Esophagus squamous epithelium (tissue), 4 donors: ENCODE results near the gene CFAP74.

Experiments
- POLR2A ChIP-seq, 4 donors: fragments of 450-650 bp; IDR thresholded peaks; one replicate each; pipeline ENCODE4 v1.6.1; 2017; ENCODE audit warnings: antibody characterized with exemption in 4 of 4, mild to moderate bottlenecking in 4 of 4, moderate library complexity in 3 of 4
- TF ChIP-seq, protein P1 (sequence below), 6 experiments: fragments of 450-650 bp in 4 of 6; fragments of 200-600 bp in 2 of 6; sonication (generic) in 2 of 6; IDR thresholded peaks; one replicate each; pipeline ENCODE4 v1.5.1; 2016 to 2019; ENCODE audit warnings: antibody characterized with exemption in 6 of 6, mild to moderate bottlenecking in 4 of 6, moderate library complexity in 4 of 6

DNA sequence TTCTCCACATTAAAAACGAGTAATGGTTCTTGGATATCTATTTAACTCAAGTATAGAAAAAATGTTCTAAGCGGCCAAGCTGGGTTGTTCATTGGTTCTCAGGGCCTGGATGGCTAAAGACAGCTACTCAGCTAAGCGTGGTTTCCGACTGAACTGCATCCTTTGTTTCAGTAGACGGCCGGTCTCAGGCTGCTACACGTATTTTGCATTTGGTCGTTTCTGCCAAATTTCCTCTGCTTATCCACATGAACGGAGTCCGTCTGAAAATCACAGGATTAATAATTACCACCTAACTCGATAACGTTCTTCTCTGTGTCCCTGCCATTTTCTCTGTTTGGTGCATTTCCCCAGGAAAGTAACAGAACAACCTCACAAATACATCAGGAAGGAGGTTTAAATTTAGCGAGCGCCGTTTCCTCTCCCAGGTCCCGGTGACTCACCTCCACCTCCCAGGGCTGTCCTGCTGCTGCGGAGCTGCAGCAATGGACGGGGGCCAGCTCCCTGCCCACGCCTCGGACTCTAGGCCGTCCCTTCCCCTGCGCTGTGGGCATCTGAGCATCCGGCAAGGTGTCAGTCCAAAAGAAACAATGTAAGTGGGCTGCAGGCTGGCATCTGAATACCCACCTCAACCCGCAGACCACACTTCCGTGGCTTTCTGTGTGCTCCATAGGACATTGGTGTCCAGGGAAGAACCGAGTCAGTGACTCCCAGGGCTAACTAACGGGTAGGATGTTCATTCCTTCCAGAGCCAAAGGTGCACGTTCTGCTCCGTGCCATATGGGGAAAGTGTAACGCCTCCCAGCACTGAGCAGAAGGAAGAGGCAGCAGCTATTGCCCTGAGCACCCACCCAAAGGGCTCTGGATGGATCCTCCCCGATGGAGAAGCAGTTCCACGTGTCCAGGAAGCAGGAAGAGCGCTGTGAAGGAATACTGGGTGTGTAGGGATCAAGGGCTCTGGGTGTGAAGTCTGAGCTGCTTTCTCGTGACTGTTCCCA, 11.5 kb upstream of the CFAP74 start:
- TF ChIP-seq POLR2A (IDR thresholded peaks at IDR 0.05): no peak
- TF ChIP-seq, protein P1, sequence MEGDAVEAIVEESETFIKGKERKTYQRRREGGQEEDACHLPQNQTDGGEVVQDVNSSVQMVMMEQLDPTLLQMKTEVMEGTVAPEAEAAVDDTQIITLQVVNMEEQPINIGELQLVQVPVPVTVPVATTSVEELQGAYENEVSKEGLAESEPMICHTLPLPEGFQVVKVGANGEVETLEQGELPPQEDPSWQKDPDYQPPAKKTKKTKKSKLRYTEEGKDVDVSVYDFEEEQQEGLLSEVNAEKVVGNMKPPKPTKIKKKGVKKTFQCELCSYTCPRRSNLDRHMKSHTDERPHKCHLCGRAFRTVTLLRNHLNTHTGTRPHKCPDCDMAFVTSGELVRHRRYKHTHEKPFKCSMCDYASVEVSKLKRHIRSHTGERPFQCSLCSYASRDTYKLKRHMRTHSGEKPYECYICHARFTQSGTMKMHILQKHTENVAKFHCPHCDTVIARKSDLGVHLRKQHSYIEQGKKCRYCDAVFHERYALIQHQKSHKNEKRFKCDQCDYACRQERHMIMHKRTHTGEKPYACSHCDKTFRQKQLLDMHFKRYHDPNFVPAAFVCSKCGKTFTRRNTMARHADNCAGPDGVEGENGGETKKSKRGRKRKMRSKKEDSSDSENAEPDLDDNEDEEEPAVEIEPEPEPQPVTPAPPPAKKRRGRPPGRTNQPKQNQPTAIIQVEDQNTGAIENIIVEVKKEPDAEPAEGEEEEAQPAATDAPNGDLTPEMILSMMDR (IDR thresholded peaks at IDR 0.05): no peak
